Ovary (tissue), 9 donors: ENCODE results near the gene CIROP. TPM values are rescaled to one million over a fixed set of nuclear protein-coding genes. Genes with fewer than 3 reads are reported as not detected.
A peak's percentile ranks its signal among the peaks of the same experiment; 100 is the strongest.

Experiments used
- DNase-seq, 5 donors: peaks; one replicate each; pipeline ENCODE4 v3.0.0-alpha.2; 2019 to 2020
- H3K27ac ChIP-seq, 2 donors: fragments of 200-600 bp; one replicate each; pipeline versions ENCODE4 v1.5.1 to v1.8.0; 2019 to 2022
- H3K27me3 ChIP-seq: fragments of 200-600 bp; one replicate; pipeline ENCODE4 v1.8.0; 2022
- H3K36me3 ChIP-seq: fragments of 200-600 bp; sonication (generic); one replicate; pipeline ENCODE4 v1.5.1; 2019
- H3K4me1 ChIP-seq: one replicate; pipeline ENCODE4 v1.8.1; 2013; ENCODE audit warnings: mild to moderate bottlenecking, moderate library complexity; ENCODE audit not compliant: insufficient read depth
- H3K4me3 ChIP-seq: fragments of 200-600 bp; sonication (generic); one replicate; pipeline ENCODE4 v1.5.1; 2017
- H3K9me3 ChIP-seq, 2 donors: fragments of 200-600 bp in 1 of 2; sonication (generic) in 1 of 2; one replicate each; pipeline versions ENCODE4 v1.5.1 to v1.8.1; 2013 to 2019; ENCODE audit warnings: mild to moderate bottlenecking in 1 of 2, moderate library complexity in 1 of 2
- EP300 ChIP-seq: sonication (generic); formaldehyde crosslinking; IDR thresholded peaks from one replicate; pipeline ENCODE4 v1.6.1; 2017; ENCODE audit warnings: antibody characterized with exemption
- POLR2A ChIP-seq: fragments of 450-650 bp; IDR thresholded peaks from one replicate; pipeline ENCODE4 v1.6.1; 2017; ENCODE audit warnings: antibody characterized with exemption, mild to moderate bottlenecking, moderate library complexity
- WGBS, 3 donors: extraction: QIAGEN DNeasy Blood & Tissue Kit in 1 of 3; methylation state at CpG; one replicate each; pipeline versions ENCODE4 v1.1.5 to v1.1.7; 2013 to 2017; 5-methylcytosine and 5-hydroxymethylcytosine counted together
- intact Hi-C, 4 donors: fragments of 100-400 bp; cut with DNase I; formaldehyde crosslinking; loops; one replicate each; pipeline versions ENCODE4 v1.11.0 to v1.15.1; 2022 to 2023
- polyA plus RNA-seq, 2 donors: library from polyadenylated mRNA; stranded (reverse); fragments of 200-250 nt in 1 of 2; fragments of 350-450 nt in 1 of 2; fragmentation: Illumina TruSeq in 1 of 2; extraction: RNeasy Lipid Tissue Mini Kit (QIAGEN cat#74804) in 1 of 2; gene quantifications; one replicate each; pipeline ENCODE4 v1.2.3, GENCODE V29; 2013 to 2014
- total RNA-seq, 7 donors: library from RNA; depleted of rRNA in 2 of 7; stranded (reverse); fragments of >200 nt in 2 of 7; fragmentation: NEBNext Ultra II Directional in 3 of 7; extraction: Animal tissue kit (Norgen Biotek cat#: 25700) in 3 of 7; gene quantifications; one replicate each; pipeline versions ENCODE4 v1.1.0 to v1.2.4, GENCODE V29; 2016 to 2023
- TF ChIP-seq, protein P1 (sequence below), 3 donors: fragments of 450-650 bp in 2 of 3; fragments of 200-600 bp in 1 of 3; IDR thresholded peaks; one replicate each; pipeline versions ENCODE4 v1.5.1 to v1.8.0; 2016 to 2022; ENCODE audit warnings: antibody characterized with exemption in 3 of 3, mild to moderate bottlenecking in 1 of 3
- donor health status: DM: no; HTN: no; CAD: no; lungs with moderate emphysema.
- donor health status: DM: no; HTN: no; CAD: no.
- donor health status: Bipolar disorder and iron deficiency.
- donor health status: DM: yes; HTN: yes; CAD: no.
- donor health status: DM: no; HTN: no; CAD: no.
- donor health status: DM: yes; HTN: yes; CAD: no.

CIROP gene
- total and polyA plus RNA-seq, 9 donors = not detected

DNA sequence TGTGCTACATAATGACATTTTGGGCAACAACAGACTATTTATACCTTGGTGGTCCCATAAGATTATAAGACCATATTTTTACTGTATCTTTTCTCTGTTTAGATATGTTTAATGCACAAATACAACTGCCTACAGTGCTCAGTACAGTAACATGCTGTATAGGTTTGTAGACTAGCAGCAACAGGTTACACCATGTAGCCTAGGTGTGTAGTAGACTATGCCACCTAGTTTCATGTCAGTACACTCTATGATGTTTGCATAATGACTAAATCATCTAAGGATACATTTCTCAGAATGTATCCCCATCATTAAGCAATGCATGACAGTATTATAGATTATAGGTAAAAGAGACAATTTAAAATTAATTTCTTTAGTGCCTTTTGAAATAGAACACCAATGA lies 45.0 kb upstream of the CIROP start:
- no peak for DNase-seq
- H3K4me3 ChIP-seq = no peak overlapping the region
- H3K4me1 ChIP-seq = peaks cover 16% of the 10 kb centered on the region
- intact Hi-C loops = no loop called here
- H3K27ac ChIP-seq = no peak overlapping the region
- no peaks in the 10 kb centered on the region for H3K27me3 ChIP-seq
- H3K9me3 ChIP-seq = no peaks in the 10 kb centered on the region
- TF ChIP-seq POLR2A = no peak
- no peak for TF ChIP-seq EP300
- TF ChIP-seq, protein P1, sequence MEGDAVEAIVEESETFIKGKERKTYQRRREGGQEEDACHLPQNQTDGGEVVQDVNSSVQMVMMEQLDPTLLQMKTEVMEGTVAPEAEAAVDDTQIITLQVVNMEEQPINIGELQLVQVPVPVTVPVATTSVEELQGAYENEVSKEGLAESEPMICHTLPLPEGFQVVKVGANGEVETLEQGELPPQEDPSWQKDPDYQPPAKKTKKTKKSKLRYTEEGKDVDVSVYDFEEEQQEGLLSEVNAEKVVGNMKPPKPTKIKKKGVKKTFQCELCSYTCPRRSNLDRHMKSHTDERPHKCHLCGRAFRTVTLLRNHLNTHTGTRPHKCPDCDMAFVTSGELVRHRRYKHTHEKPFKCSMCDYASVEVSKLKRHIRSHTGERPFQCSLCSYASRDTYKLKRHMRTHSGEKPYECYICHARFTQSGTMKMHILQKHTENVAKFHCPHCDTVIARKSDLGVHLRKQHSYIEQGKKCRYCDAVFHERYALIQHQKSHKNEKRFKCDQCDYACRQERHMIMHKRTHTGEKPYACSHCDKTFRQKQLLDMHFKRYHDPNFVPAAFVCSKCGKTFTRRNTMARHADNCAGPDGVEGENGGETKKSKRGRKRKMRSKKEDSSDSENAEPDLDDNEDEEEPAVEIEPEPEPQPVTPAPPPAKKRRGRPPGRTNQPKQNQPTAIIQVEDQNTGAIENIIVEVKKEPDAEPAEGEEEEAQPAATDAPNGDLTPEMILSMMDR (IDR thresholded peaks at IDR 0.05) = no peak
- H3K36me3 ChIP-seq = no peaks in the 10 kb centered on the region

DNA sequence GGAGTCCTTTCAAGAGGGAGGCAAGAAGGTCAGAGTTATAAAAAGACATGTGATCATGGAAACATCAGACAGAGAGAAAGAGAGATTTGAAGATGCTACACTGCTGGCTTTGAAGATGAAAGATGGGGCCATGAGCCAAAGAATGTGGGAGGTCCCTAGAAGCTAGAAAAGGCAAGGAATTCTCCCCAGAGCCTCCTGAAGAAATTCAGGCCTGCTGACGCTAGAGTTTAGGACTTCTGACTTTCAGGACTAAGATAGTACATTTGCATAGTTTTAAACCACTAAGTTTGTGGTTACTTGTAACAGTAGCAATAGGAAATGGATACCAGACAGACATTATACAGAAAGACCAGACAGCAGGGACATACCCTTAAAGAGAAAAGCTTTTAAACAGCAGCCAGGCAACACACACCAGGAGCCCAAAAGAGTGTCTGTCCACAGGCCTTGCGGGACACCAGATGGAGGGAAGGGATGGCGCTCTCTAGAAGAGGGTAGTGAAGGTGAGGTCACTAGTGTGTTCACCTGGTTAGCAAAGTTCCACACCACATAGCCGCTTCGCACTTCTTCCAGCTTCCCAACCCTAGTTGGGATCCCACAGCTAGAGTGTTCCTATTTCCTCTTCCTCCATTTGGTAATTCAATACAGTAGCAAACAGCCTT lies 43.9 kb upstream of the CIROP start:
- TF ChIP-seq, protein P1 (IDR thresholded peaks at IDR 0.05) = no peak
- TF ChIP-seq POLR2A (no peak), EP300 (no peak)
- Histone ChIP-seq H3K36me3 (no peaks in the 10 kb centered on the region), H3K4me3 (no peak overlapping the region), H3K4me1 (peaks cover 16% of the 10 kb centered on the region), H3K9me3 (no peaks in the 10 kb centered on the region), H3K27ac (no peak overlapping the region), H3K27me3 (no peaks in the 10 kb centered on the region)
- 79 to 87% (median 82%) methylated on average over 5 of the region's 5 CpGs for WGBS, 3 donors
- peak in 1 of 5 donors; percentile 15 for DNase-seq
- intact Hi-C loops = no loop called here

DNA sequence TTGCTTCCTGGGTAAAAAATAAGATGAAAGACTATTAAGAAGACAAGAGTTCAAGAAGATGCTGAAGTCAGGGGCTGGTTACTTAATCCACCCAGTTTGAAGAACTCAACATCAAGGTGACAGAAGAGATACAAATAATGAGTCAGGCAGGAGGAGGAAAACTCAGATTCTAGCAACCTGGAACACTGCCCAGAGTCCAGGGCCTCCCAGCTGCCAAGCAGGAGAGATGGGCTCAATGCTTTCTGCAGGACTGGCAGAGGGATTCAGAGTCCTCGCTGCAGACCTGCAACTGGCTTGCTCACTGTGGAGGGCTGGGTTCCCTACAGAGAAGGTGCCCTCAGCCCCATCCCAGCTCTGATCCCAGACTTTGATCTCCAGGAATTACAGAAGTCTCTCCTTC lies 42.9 kb upstream of the CIROP start:
- H3K27me3 ChIP-seq = no peaks in the 10 kb centered on the region
- no peaks in the 10 kb centered on the region for H3K36me3 ChIP-seq
- no peak for TF ChIP-seq POLR2A
- no peak for TF ChIP-seq EP300
- WGBS, 3 donors = 29 to 64% (median 53%) methylated on average over 1 of the region's 1 CpG
- H3K9me3 ChIP-seq = no peaks in the 10 kb centered on the region
- H3K4me1 ChIP-seq = peaks cover 9% of the 10 kb centered on the region
- H3K4me3 ChIP-seq = no peak overlapping the region
- peak overlapping the region in 1 of 2 donors; percentile 12 for H3K27ac ChIP-seq
- peak in 4 of 5 donors; percentile 59 to 71 (median 65) for DNase-seq
- intact Hi-C loops = no loop called here

DNA sequence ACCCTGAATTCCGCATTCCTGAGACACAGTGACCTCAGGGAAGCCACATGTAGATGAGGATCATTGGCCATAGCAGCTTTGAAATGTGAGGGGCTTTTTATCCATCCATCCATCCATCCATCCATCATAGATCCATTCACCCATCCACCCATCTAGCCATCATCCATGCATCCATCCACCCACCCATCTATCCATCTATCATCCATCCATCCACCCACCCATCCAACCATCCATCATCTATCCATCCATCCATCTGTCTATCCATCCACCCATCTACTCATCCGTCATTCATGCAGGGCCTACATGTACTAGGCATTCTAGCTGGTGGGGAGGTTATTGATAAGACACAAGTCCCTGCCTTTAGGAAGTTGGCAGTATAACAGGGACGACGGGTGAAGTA lies 42.2 kb upstream of the CIROP start:
- TF ChIP-seq EP300 = no peak
- no peak for TF ChIP-seq POLR2A
- TF ChIP-seq, protein P1 (IDR thresholded peaks at IDR 0.05) = no peak
- H3K36me3 ChIP-seq = no peaks in the 10 kb centered on the region
- no peaks in the 10 kb centered on the region for H3K9me3 ChIP-seq
- no peak for DNase-seq
- no peak overlapping the region for H3K4me3 ChIP-seq
- WGBS, 3 donors = 81 to 98% (median 96%) methylated on average over 4 of the region's 4 CpGs
- intact Hi-C loops = no loop called here
- H3K27ac ChIP-seq = no peak overlapping the region
- no peaks in the 10 kb centered on the region for H3K27me3 ChIP-seq
- H3K4me1 ChIP-seq = peaks cover 10% of the 10 kb centered on the region

DNA sequence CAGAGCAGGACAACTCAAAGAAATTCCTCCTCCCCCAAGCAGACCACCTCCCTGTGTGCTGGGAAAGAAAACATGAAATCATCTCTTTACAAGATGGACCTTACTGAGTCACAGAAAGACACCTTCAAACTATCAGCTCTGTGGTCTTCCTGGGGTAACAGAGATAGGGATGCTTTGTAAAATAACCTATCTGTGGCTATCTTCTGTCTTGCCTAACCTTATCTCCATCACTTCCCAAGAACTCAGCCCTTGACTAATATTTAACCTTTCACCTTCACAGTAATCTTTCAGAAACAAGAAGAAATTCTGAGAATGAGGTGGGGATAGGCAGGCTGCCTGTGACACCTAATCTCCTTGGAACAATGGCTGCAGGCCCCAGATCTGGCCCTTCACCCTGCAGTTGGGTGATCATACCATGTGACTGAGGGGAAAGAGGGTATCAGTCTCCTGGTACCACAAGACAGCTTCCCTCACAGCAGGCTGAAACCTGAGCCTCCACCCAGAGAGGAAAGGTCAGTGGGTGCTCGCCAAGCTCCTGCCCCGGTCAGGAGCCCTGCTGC lies 41.6 kb upstream of the CIROP start:
- no peak overlapping the region for H3K27ac ChIP-seq
- TF ChIP-seq POLR2A = no peak
- no peak for TF ChIP-seq EP300
- TF ChIP-seq, protein P1 (IDR thresholded peaks at IDR 0.05) = no peak
- no peak overlapping the region for H3K4me3 ChIP-seq
- DNase-seq = peak in 1 of 5 donors; percentile 23
- H3K36me3 ChIP-seq = no peaks in the 10 kb centered on the region
- H3K9me3 ChIP-seq = no peaks in the 10 kb centered on the region
- peaks cover 10% of the 10 kb centered on the region for H3K4me1 ChIP-seq
- H3K27me3 ChIP-seq = no peaks in the 10 kb centered on the region
- intact Hi-C loops = no loop called here
- 90 to 100% (median 90%) methylated on average over 2 of the region's 2 CpGs for WGBS, 3 donors
